Measurements from ENCODE around the gene CHRM2.

GRCh38 chr7:137007001-137007694 is 138.7 kb downstream of the CHRM2 start:
- TF ChIP-seq CTCF (IDR thresholded peaks at IDR 0.05) (no peak), EZH2 (IDR thresholded peaks at IDR 0.05) (no peak)
